Left lobe of liver (tissue), 2 donors: ENCODE results near the gene SLC25A47. TPM values are rescaled to one million over a fixed set of nuclear protein-coding genes. Genes with fewer than 3 reads are reported as not detected.
A peak's percentile ranks its signal among the peaks of the same experiment; 100 is the strongest.
"Not testable (repeated sequence)": the region's sequence is repeated elsewhere in the genome, so short reads cannot be mapped to it uniquely, and the experiment has no call there.

Source experiments
- ATAC-seq: fragments of 200-7000 bp; cut with Tn5 transposase; one replicate; pipeline ENCODE4 v1.9.1; 2020; ENCODE audit warnings: mild to moderate bottlenecking, moderate library complexity
- DNase-seq: peaks from one replicate; pipeline ENCODE4 v3.0.0-alpha.2; 2020; ENCODE audit warnings: low spot score
- total RNA-seq: library from RNA; stranded (reverse); gene quantifications from one replicate; pipeline ENCODE4 v1.2.1, GENCODE V29; 2021
- donor health status: DM: no; HTN: no; CAD: no; lungs with moderate emphysema.
- donor health status: DM: no; HTN: yes; CAD: no.

SLC25A47 gene
- total RNA-seq, 1 donor from 2014 or later = 191 TPM

DNA sequence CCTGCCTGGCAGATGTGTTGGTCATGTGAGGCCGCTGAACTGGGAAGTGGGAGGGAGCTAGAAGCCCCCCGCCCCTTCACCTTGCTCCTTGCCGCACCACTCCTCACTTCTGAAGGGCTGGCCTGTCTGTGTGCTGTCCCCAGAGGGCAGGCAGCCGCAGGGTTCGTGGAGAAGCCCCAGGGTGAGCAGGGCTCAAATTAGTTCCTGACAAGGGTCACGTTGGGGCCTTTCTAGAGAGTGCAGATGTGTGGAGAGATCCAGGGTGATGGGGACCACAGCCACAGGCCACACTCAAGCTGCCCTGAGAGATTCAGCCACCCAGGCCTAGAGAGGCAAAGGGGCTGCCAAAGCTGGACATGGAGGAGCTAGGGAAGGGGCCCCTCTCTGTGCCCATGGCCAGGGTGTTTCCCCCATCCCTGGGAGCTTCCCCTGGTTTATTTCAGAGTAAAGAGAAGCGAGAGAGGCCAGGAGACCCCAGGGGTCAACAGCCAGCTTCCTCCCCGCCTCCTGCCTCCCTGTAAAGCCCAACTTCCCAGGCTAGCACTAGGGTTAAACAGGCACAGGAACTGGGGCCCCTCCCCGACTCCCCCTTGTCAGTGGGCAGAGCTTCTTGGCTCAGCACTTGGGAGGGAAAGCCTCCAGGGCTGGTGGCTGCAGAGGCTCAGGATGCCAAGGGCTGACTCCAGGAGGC, 33.1 kb upstream of the SLC25A47 start:
- DNase-seq (no peak), ATAC-seq (no peak)

DNA sequence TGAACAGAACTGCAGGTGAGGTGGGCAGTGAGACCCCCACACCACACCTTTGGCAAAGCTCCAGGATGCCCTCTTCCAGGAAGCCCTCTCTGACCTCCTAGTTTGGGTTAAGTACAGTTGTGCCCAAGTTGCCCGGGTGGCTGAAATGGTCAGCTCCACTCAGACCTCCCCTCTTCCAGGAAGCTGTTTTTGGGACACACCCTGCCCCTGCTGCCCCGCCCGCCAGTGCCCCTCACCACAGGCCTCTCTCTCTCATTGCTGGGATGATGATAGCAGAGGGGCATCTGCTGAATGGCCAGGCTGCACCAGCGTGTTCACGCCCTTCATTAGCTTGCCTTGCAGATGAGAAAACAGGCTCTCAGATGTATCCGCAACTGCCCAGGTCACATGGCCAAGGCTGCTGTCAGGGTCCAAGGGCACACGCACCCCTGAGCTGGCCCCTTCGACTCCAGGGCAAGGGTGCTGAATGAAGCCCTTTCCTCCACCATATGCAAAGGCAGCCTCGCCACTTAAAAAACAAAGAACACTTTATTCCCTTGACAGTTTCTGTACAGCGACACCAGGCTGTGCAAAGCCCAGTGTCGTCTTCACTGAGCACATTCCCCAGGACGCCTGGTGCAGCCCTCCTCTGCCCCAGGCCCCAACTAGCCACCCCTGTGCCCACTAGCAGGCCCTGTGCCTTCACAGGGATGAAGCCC, 32.4 kb upstream of the SLC25A47 start:
- ATAC-seq (no peak), DNase-seq (no peak)

DNA sequence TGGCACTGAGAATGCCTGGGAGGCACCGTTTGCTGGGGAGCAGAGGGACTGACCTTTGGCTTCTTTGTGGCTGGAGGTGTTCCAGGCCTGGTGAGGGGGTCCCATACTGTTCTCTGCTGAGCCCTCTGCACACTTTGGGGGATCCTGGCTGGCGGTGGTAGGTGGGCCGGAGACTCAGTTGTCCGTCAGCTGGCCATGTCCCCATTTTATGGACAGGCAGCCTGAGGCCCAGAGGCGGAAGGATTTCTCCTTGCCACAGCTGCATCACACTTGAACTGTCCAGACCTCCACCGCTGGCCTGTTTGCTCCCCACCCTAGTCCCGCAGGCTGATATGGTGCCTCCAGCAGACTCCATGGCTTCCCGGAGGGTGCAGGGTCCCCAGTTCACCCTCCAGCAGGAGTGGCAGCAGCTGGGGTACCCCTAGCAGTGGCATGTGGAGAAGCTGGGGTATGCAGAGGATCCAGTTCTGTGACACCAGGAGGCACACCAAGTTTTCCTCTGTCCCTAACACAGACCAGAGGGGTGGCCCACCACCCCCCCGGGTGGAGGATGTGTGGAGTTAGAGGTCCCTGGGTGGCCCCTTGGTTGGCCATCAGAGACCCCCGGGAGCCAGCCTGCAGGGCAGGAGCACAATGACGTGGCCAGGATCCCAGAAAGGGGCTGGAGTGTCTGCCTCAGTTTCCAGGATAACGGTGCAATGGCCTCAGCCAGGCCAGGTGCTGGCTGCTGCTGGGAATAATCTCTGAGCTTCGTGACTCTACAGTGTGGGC, 31.6 kb upstream of the SLC25A47 start:
- DNase-seq (no peak), ATAC-seq (no peak)

DNA sequence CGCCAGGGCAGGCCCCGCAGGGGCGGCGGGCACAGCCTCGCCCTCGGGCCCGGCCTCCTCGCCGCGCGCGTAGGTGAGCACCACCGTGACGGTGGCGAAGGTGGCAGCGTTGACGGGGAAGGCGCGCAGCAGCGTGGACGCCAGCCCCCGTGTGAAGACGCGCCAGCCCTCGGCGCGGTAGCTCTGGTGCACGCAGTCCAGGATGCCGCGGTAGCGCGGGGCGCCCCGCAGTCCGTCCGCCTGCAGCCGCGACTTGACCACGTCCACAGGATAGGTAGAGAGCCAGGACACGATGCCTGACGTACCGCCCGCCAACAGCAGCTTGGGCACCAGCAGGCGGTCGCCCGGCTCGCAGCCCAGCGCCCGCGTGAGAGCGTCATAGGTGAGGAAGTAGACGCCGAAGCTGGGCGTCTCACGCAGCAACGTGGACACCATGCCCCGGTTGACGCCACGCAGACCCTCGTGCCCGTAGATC, 30.8 kb upstream of the SLC25A47 start:
- DNase-seq (no peak), ATAC-seq (no peak)

DNA sequence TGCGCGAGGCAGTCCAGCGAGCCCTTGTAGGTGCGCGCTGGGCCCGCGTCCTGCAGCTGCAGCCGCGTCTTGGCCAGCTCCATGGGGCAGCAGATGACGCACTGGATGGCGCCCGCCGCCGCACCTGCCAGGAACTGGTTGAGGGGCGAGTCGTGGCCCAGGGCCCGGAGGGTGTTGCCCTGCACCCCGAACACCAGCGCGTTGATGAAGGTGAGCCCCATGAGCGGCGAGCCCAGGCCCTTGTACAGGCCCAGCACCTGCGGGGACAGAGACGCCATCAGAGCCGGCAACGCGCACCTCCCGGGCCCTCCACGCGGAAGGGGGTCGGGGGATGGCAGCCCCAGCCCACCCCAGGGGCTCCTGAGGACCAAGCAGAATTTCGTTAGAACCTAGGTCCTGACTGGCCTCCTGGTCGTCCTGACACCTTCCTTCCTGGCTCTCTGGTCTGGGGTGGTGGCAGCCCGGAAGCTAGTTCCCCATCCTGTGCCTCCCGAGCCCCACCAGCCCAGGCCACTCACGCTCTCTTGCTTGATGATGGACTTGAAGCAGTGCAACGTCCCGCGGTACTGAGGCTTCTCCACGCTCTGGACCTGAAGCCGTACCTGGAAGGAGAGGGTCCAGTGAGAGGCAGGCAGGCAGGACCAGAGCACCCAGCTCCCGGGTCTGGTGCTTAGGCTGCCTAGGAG, 30.2 kb upstream of the SLC25A47 start:
- DNase-seq (no peak), ATAC-seq (no peak)

DNA sequence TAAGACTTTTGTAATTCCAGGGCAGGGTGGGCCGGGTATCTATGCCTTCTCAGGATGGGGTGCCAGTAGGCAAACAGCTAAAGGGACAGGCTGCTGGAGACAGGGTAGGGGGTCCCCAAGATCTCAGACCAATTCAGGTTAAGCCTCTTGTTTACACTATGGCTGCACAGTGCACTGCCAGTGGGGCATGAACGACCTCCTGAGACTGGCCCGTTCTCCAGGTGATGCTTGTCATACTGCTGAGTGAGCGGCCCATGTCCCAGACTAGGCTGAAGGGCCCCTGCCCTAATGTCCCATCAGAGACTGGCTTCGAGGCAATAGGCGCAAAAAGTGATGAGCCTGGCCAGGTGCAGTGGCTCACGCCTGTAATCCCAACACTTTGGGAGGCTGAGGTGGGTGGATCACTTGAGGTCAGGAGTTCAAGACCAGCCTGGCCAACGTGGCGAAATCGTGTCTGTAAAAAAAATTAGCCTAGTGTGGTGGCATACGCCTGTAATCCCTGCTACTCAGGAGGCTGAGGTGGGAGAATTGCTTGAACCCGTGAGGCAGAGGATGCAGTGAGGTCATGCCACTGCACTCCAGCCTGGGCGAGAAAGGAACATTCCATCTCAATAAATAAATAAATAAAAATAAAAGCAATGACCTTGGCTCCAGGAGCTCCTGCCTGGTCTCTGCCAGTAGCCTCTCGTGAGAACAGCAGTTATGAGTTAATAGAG, 29.5 kb upstream of the SLC25A47 start:
- DNase-seq (no peak), ATAC-seq (no peak)

DNA sequence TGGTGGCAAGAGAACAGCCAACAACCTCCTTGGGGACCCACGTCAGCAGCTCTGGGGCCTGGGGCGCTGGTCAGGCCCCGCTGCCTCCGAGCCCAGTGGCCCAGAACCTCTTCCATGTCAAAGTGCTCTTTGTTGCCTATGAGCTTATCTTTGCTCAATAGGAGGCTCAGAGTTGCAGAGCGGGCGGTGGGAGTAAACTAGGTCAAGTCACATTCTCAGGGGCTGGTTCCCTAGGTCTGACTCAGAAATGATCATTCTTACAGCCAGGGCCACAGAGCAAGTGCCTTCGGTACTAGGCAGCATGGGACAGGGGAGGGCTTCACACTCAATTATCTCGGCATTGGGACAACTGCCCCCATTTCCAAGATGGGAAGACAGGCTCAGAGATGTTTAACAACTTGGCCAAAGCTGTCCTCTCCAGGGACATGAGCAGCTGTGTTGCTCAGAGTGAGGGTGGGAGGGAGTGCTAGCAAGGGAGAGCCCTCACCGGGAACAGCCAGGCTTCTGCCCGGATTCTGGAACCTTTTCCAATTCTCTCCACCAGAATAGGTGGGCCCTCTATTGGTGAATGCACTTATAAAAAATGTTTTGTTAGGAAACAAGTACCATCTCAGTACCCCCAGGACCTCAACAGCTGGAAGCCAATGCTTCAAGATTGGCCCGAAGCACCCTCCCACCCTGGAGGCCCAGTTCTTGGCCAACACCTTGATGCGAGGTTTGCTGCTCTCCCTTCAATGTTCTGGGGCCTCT, 28.8 kb upstream of the SLC25A47 start:
- ATAC-seq = no peak
- DNase-seq = no peak

DNA sequence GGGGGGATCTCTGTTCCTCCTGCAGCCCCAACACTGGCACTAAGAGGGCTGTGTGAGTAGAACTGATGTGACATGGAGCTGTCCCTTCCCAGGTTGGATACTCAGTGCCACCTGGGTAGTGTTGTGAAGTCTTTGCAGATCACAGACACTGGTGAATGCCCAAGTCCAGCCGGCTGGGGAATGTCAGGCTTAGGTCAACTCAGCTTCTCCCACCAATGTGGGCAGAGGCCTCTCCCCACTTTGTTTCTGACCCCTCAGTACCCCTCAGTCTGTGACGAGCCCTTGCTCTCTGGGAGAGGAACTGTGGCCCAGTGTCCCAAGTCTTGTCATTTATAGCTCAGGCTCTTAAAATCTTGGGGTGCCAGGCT, 28.2 kb upstream of the SLC25A47 start:
- DNase-seq = no peak

DNA sequence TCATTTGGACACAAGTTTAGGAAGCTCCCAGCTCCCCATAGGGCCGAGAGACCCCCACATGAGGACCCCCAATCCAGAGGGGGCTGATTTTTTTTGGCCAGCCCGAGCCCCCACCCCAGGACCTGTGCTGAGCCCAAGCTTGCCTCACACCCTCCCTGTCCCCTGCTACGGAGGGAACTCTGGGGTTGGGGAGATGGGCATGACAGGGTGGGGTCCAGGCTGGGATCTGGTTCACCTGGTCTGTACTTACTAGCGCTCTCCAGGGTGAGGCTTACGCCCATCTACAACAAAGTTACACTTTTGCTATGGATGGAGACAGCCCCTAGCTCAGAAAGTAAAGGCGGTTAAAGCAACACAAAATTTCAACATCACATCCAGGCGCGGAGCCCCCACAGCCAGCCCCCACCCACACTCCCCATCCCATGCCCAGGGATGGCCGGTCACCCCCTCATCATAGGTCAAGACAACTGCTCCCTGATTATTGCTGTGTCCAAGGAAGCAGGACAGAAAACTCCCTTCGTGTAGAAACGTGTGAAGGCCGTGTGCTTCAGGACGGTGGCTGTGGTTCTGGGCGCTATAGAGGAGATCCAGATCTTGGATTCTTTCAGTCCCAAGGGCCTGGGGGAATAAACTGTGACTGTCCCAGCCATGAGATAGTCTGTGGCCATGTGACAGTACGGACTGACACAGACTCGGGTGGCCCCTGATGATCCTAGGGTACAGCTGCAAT, 27.6 kb upstream of the SLC25A47 start:
- DNase-seq = no peak

More for the DNA sequence above, 28.2 kb upstream of the SLC25A47 start:
- ATAC-seq = no peak

DNA sequence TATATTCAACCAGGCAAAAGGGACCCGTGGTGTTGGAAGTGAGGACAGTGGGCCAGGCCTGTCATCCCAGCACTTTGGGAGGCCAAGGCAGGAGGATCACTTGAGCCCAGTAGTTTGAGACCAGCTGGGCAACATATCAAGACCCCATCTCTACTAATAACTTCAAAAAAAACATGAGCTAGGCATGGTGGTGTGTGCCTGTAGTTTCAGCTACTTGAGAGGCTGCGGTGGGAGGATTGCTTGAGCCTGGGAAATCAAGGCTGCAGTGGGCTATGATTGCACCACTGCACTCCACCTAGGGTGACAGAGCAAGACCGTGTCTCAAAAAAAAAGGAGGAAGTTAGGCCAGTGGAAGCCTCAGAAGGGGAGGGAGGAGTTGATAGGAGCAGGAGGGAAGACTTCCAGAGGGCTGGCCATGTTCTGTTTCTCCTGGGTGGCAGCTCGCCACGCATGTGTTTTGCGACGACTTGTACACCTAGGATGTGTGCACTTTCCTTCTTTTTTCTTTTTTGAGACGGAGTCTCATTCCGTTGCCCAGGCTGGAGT, 27.0 kb upstream of the SLC25A47 start:
- DNase-seq = no peak
- no peak for ATAC-seq

More for the DNA sequence above, 27.6 kb upstream of the SLC25A47 start:
- ATAC-seq = no peak

DNA sequence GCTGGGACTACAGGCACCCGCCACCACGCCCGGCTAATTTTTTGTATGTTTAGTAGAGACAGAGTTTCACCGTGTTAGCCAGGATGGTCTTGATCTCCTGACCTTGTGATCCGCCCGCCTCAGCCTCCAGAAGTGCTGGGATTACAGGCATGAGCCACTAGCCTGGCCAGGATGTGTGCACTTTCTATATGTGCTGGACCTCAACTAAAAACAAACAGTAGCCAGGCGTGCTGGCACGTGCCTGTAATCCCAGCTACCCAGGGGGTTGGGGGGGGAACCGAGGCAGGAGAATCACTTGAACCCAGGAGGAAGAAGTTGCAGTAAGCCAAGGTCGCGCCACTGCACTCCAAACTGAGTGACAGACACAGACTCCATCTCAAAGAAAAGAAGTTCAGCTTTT, 26.4 kb upstream of the SLC25A47 start:
- not testable (repeated sequence) for ATAC-seq, DNase-seq

DNA sequence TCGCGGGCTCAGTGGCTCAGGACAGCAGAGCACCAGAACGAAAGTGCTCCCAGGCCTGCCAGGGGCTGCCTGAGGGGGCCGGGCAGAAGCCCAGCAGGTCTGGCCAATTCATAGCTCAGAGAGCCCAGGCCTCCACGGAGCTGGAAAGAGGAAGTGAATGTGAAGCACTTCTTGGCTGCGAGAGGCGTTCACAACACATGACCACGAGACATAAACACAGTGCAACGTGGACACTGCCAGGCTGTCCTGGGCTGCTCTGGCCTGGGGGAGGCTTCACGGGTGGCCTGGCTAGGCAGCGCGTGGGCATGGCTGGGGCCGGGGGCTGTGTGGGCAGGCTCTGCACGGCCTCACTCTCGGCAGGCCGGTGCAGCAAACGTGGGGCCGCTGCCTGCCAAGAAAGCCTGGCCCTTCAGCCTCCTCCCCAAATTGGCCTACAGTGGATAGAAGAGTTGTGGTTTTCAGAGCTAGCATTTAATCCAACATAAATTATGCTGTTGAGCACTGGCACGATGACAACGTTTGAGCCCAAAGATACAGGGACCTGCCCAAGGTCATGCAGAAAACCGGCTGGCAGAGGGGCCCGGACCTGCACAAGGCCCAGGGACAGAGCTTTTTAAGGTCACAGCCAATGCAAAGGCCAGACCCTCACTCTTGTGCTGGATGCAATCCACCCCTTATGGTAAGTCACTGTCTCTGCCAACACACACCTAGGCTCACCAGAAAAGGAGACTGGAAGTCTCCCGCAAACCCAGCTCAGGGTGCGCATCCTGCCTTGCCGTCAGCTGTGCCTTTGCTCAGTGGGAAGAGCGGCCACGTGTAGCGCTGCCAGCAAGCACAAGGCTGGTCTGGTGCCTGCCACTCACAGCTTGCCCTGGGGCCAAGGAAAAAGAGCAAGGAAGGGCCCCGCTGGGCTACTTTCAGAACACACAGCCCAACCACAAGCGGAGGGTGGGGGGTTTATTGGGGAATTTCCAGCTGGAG, 25.5 kb upstream of the SLC25A47 start:
- ATAC-seq (peak; percentile 66), DNase-seq (no peak)

DNA sequence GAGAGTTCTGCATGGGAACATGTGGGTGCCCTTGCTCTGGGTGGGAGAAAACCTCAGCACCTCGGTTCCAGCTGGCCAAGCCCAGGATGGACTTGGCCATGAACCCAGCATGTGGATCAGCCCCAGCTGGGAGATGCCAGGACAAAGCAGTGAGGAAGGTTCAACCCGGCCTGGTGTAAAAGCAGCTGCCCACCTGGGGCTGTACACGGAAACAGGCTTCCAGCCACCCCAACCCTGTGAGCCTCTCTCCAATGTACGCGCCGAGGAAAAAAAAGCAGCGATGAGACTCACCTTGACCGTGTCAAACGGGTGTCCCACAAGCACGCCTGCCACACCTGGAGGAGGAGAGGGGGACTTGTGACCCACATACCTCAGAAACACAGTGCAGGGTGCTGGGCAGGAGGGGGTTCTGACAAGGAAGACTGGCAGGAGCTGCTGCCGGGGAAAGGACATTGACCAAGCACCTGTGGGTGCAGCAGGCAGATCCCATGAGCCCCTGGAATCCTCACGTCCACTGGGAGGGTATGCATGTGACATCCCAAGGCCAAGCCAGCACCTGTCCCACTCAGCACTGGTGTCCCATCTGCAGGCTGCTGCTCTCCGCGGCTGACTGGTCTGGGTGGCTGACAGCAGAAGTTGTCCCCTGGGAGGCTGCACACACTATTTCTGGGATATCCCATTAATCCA, 24.4 kb upstream of the SLC25A47 start:
- DNase-seq (no peak), ATAC-seq (no peak)

DNA sequence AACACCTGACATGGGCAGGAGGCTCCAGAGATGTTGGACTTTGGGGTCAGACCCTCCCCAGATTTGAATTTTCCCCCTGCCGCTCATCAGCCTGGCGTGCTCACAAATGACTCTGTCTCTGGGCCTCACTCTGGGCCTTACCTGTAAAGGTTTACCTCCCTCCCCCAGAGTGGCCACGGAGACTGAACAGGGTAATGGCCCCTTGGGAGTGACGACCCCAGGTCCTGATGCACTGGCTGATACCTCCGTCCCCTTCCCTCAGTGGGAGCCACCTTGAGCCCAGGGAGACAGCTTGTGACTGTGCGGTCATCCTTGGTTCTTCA, 23.9 kb upstream of the SLC25A47 start:
- no peak for DNase-seq
- ATAC-seq = no peak

DNA sequence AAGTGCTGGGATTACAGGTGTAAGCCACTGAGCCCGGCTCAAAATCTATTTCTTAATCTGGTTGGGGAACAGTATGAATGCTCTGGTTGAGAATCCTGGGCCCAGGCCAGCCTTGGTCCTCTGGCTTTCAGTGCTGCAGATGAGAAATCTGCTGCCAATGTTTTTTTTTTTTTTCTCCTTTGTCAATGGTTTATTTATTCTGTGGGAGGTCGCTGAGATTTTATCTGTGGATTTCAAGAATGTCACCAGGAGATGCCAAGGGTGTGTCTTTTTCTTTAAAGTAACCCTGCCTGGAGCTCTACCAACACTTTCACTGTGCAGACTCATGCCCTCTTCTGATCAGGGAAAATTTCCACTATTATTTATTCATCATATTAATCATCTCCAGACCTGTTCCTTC, 20.5 kb upstream of the SLC25A47 start:
- DNase-seq (no peak), ATAC-seq (no peak)

DNA sequence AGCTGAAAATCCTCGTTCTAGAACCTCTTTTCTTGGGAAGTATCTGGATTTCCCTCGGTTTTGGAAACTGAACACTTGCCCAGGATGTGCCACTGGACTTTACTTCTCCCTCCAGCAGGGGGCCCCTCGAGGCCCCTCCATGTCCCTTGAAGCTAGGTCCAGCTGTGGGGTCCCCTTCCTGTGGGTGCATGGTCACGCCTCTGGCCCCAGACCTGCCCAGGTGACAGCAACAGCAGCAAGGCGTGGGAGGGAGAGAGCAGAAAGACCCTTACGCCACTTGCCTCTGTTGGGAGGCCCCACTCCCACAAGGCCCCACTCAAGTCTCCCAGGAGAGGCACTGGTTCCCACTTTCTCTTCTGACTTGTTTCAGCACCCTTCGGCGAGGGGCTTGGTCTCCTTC, 20.0 kb upstream of the SLC25A47 start:
- ATAC-seq = no peak

DNA sequence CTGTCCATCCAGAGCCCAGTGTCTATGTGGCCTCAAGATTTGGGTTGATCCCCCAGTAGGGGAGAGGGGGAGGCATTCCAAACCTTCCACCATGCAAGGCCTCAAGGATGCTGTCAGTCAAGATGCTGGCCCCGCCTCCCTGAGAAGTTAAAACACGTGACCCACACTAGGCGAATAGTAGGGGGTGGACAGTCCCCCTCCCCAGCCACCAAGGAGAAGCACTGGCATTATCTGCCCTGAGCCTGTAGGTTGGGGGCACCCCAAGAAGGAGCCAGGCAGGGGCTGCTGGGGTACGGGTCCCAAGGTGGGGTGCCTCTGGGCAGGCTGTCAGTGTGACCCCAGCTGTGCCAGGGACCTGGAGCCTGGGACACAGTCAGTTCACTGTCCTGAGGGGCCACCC, 19.2 kb upstream of the SLC25A47 start:
- no peak for ATAC-seq
- no peak for DNase-seq

More for the DNA sequence above, 20.0 kb upstream of the SLC25A47 start:
- DNase-seq = no peak
